Right lobe of liver (tissue), 4 donors: ENCODE measurements around the gene SHC2.
A peak's percentile ranks its signal among the peaks of the same experiment; 100 is the strongest.

Experiments used
- POLR2A ChIP-seq: fragments of 450-650 bp; IDR thresholded peaks from one replicate; pipeline ENCODE4 v1.6.1; 2017; ENCODE audit warnings: antibody characterized with exemption, mild to moderate bottlenecking
- TF ChIP-seq, protein P1 (sequence below), 4 donors: fragments of 200-600 bp in 3 of 4; fragments of 450-650 bp in 1 of 4; IDR thresholded peaks; one replicate each; pipeline versions ENCODE4 v1.5.1 to v1.8.0; 2016 to 2022; ENCODE audit warnings: antibody characterized with exemption in 4 of 4, mild to moderate bottlenecking in 2 of 4
- donor health status: DM: no; HTN: no; CAD: no.
- donor health status: DM: no; HTN: no; CAD: no.
- donor health status: DM: no; HTN: yes; CAD: no.

DNA sequence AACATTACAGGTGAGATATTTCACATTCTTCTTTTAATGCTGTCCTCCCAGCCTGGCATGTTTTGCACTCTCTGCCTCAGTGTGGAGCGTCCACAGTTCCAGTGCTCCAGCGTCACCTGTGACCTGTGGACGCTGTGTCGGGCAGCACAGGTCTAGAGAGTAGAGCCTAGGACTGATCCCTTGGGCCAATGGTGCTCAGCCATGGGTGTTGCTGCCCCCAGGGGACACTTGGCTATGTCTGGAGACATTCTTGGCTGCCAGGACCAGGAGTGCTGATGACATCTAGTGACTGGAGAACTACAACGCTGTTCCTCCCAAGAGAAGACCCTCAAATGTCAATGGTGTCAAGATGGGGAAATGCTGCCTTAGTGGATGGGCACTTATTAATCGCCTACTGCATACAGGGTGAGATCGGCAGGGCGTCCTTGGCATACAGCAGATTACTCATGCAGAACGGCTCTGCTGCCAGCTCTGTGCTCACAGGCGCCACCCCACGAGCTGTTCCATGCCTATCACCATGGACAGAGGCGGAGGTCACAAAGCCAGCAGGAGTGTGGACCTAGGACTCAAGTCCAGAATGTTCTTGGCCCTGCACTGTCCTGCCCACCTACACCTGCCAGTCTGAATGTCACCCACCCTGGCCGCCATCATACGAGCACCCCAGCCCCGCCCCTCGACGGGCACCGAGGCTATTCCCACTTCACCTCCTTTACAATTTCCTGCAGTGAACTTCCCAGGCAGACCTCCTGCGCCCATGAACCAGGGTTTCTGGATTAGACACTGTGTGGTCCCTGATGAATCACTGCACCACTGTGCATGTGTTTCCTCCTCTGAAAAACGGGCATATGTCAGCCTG lies 21.6 kb upstream of the SHC2 start:
- no peak for TF ChIP-seq POLR2A
- TF ChIP-seq, protein P1, sequence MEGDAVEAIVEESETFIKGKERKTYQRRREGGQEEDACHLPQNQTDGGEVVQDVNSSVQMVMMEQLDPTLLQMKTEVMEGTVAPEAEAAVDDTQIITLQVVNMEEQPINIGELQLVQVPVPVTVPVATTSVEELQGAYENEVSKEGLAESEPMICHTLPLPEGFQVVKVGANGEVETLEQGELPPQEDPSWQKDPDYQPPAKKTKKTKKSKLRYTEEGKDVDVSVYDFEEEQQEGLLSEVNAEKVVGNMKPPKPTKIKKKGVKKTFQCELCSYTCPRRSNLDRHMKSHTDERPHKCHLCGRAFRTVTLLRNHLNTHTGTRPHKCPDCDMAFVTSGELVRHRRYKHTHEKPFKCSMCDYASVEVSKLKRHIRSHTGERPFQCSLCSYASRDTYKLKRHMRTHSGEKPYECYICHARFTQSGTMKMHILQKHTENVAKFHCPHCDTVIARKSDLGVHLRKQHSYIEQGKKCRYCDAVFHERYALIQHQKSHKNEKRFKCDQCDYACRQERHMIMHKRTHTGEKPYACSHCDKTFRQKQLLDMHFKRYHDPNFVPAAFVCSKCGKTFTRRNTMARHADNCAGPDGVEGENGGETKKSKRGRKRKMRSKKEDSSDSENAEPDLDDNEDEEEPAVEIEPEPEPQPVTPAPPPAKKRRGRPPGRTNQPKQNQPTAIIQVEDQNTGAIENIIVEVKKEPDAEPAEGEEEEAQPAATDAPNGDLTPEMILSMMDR (IDR thresholded peaks at IDR 0.05): peak in 1 of 4 donors; percentile 11
